ENCODE data around the gene C7orf57. TPM values are rescaled to one million over a fixed set of nuclear protein-coding genes. Genes with fewer than 3 reads are reported as not detected.

C7orf57 gene
- total and polyA plus RNA-seq, 2 experiments from 2014 or later, result 0.42 to 2.1 TPM

DNA sequence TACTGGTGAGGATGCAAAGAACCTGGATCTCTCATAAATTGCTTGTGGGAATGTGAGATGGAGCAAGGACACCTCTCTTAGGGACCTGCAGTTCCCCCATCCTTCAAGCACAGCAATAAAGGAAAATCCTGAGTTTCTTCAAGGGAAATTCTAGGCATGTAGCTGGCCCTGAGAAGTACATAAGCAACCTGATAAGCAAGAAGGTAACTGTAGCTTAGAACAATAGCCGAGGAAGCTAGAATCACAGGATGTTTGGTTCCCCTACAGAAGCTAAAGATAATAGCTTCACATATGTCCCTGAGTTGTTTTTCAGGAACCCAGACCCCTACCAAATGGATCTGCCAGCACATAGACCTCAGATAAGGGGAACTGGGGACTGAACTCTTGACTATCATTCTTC lies 42.1 kb downstream of the C7orf57 start:
- Mint-ChIP-seq H3K4me3 (no peak overlapping the region), H3K27ac (no peak overlapping the region), H3K27me3 (ENCODE audit: insufficient read depth, low read depth, poor library complexity) (peaks cover 2% of the 10 kb centered on the region), H3K4me1 (no peaks in the 10 kb centered on the region; the same call in 2 of the 3 replicates), H3K36me3 (ENCODE audit: low read depth) (no peaks in the 10 kb centered on the region), H3K9me3 (no peaks in the 10 kb centered on the region; the same call in 2 of the 3 replicates)
- Histone ChIP-seq H3K27me3 (ENCODE audit: insufficient read depth) (no peaks in the 10 kb centered on the region), H3K79me2 (replicated peaks; ENCODE audit: insufficient read depth) (no peaks in the 10 kb centered on the region), H3K4me2 (no peak overlapping the region), H3K36me3 (ENCODE audit: insufficient read depth) (no peaks in the 10 kb centered on the region), H3K4me3 (no peak overlapping the region), H2AFZ (peak overlapping the region; percentile 56; the same call in 1 of the 2 replicates), H3K9me2 (ENCODE audit: insufficient read depth) (no peaks in the 10 kb centered on the region), H3K4me1 (ENCODE audit: insufficient read depth) (no peaks in the 10 kb centered on the region), H3F3A (replicated peaks; ENCODE audit: low read depth) (no peaks in the 10 kb centered on the region), H3K27ac (ENCODE audit: low read depth) (no peak overlapping the region), H4K20me1 (replicated peaks; ENCODE audit: insufficient read depth) (no peaks in the 10 kb centered on the region)
- no peak for ATAC-seq
- no peak for DNase-seq (ENCODE audit: low spot score)
- TF ChIP-seq, protein P1, sequence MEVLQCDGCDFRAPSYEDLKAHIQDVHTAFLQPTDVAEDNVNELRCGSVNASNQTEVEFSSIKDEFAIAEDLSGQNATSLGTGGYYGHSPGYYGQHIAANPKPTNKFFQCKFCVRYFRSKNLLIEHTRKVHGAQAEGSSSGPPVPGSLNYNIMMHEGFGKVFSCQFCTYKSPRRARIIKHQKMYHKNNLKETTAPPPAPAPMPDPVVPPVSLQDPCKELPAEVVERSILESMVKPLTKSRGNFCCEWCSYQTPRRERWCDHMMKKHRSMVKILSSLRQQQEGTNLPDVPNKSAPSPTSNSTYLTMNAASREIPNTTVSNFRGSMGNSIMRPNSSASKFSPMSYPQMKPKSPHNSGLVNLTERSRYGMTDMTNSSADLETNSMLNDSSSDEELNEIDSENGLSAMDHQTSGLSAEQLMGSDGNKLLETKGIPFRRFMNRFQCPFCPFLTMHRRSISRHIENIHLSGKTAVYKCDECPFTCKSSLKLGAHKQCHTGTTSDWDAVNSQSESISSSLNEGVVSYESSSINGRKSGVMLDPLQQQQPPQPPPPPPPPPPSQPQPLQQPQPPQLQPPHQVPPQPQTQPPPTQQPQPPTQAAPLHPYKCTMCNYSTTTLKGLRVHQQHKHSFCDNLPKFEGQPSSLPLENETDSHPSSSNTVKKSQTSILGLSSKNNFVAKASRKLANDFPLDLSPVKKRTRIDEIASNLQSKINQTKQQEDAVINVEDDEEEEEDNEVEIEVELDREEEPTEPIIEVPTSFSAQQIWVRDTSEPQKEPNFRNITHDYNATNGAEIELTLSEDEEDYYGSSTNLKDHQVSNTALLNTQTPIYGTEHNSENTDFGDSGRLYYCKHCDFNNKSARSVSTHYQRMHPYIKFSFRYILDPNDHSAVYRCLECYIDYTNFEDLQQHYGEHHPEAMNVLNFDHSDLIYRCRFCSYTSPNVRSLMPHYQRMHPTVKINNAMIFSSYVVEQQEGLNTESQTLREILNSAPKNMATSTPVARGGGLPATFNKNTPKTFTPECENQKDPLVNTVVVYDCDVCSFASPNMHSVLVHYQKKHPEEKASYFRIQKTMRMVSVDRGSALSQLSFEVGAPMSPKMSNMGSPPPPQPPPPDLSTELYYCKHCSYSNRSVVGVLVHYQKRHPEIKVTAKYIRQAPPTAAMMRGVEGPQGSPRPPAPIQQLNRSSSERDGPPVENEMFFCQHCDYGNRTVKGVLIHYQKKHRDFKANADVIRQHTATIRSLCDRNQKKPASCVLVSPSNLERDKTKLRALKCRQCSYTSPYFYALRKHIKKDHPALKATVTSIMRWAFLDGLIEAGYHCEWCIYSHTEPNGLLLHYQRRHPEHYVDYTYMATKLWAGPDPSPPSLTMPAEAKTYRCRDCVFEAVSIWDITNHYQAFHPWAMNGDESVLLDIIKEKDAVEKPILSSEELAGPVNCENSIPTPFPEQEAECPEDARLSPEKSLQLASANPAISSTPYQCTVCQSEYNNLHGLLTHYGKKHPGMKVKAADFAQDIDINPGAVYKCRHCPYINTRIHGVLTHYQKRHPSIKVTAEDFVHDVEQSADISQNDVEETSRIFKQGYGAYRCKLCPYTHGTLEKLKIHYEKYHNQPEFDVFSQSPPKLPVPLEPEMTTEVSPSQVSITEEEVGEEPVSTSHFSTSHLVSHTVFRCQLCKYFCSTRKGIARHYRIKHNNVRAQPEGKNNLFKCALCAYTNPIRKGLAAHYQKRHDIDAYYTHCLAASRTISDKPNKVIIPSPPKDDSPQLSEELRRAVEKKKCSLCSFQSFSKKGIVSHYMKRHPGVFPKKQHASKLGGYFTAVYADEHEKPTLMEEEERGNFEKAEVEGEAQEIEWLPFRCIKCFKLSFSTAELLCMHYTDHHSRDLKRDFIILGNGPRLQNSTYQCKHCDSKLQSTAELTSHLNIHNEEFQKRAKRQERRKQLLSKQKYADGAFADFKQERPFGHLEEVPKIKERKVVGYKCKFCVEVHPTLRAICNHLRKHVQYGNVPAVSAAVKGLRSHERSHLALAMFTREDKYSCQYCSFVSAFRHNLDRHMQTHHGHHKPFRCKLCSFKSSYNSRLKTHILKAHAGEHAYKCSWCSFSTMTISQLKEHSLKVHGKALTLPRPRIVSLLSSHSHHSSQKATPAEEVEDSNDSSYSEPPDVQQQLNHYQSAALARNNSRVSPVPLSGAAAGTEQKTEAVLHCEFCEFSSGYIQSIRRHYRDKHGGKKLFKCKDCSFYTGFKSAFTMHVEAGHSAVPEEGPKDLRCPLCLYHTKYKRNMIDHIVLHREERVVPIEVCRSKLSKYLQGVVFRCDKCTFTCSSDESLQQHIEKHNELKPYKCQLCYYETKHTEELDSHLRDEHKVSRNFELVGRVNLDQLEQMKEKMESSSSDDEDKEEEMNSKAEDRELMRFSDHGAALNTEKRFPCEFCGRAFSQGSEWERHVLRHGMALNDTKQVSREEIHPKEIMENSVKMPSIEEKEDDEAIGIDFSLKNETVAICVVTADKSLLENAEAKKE (CRISPR knock-in tag; IDR thresholded peaks at IDR 0.05), result no peak
- TF ChIP-seq, protein P2, sequence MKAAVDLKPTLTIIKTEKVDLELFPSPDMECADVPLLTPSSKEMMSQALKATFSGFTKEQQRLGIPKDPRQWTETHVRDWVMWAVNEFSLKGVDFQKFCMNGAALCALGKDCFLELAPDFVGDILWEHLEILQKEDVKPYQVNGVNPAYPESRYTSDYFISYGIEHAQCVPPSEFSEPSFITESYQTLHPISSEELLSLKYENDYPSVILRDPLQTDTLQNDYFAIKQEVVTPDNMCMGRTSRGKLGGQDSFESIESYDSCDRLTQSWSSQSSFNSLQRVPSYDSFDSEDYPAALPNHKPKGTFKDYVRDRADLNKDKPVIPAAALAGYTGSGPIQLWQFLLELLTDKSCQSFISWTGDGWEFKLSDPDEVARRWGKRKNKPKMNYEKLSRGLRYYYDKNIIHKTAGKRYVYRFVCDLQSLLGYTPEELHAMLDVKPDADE (IDR thresholded peaks at IDR 0.05), result no peak
- TF ChIP-seq JUNB (IDR thresholded peaks at IDR 0.05; ENCODE audit: unreplicated experiment) (no peak), CREB1 (CRISPR knock-in tag; IDR thresholded peaks at IDR 0.05; ENCODE audit: low read depth) (no peak), NANOG (IDR thresholded peaks at IDR 0.05; ENCODE audit: borderline replicate concordance) (no peak), EZH2phosphoT487 (IDR thresholded peaks at IDR 0.05; ENCODE audit: unreplicated experiment) (no peak), ZNF331 (CRISPR knock-in tag; IDR thresholded peaks at IDR 0.05; ENCODE audit: low read depth) (no peak), EZH2 (IDR thresholded peaks at IDR 0.05; ENCODE audit: low read depth, unreplicated experiment) (no peak), STAT1 (IDR thresholded peaks at IDR 0.05; ENCODE audit: unreplicated experiment) (no peak)
- TF ChIP-seq, protein P3, sequence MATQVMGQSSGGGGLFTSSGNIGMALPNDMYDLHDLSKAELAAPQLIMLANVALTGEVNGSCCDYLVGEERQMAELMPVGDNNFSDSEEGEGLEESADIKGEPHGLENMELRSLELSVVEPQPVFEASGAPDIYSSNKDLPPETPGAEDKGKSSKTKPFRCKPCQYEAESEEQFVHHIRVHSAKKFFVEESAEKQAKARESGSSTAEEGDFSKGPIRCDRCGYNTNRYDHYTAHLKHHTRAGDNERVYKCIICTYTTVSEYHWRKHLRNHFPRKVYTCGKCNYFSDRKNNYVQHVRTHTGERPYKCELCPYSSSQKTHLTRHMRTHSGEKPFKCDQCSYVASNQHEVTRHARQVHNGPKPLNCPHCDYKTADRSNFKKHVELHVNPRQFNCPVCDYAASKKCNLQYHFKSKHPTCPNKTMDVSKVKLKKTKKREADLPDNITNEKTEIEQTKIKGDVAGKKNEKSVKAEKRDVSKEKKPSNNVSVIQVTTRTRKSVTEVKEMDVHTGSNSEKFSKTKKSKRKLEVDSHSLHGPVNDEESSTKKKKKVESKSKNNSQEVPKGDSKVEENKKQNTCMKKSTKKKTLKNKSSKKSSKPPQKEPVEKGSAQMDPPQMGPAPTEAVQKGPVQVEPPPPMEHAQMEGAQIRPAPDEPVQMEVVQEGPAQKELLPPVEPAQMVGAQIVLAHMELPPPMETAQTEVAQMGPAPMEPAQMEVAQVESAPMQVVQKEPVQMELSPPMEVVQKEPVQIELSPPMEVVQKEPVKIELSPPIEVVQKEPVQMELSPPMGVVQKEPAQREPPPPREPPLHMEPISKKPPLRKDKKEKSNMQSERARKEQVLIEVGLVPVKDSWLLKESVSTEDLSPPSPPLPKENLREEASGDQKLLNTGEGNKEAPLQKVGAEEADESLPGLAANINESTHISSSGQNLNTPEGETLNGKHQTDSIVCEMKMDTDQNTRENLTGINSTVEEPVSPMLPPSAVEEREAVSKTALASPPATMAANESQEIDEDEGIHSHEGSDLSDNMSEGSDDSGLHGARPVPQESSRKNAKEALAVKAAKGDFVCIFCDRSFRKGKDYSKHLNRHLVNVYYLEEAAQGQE (IDR thresholded peaks at IDR 0.05; ENCODE audit: unreplicated experiment), result no peak
- TF ChIP-seq, protein P4, sequence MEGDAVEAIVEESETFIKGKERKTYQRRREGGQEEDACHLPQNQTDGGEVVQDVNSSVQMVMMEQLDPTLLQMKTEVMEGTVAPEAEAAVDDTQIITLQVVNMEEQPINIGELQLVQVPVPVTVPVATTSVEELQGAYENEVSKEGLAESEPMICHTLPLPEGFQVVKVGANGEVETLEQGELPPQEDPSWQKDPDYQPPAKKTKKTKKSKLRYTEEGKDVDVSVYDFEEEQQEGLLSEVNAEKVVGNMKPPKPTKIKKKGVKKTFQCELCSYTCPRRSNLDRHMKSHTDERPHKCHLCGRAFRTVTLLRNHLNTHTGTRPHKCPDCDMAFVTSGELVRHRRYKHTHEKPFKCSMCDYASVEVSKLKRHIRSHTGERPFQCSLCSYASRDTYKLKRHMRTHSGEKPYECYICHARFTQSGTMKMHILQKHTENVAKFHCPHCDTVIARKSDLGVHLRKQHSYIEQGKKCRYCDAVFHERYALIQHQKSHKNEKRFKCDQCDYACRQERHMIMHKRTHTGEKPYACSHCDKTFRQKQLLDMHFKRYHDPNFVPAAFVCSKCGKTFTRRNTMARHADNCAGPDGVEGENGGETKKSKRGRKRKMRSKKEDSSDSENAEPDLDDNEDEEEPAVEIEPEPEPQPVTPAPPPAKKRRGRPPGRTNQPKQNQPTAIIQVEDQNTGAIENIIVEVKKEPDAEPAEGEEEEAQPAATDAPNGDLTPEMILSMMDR (conservative IDR thresholded peaks at IDR 0.05; ENCODE audit: low read depth in 2 of 2), result no peak
